Measurements from ENCODE around the gene CLDN16. TPM values are rescaled to one million over a fixed set of nuclear protein-coding genes. Genes with fewer than 3 reads are reported as not detected.

The CLDN16 gene
- not detected for total RNA-seq

- no peak within 1 kb of the TSS for H3K4me3 ChIP-seq
- DNase-seq (ENCODE audit: low spot score in 2 of 2), result no peak
- no peak within 1 kb of the TSS for H3K27ac ChIP-seq
- no peaks in the 10 kb centered on the region for H3K36me3 ChIP-seq
- no peak for TF ChIP-seq CTCF (IDR thresholded peaks at IDR 0.05)
- intact Hi-C loops (cut with DNase I), result no loop called here
- no peaks in the 10 kb centered on the region for H3K4me1 ChIP-seq
- no peaks in the 10 kb centered on the region for H3K9me3 ChIP-seq
- no peaks in the 10 kb centered on the region for H3K27me3 ChIP-seq
These were observed at the start of gene CLDN16 for GRCh38 chr3:190387578-190388213. TSS of gene CLDN16 (plus strand) at chr3:190388163. CDS start at chr3:190388330, 167 bp downstream.

- no peaks in the 10 kb centered on the region for H3K27me3 ChIP-seq
- DNase-seq (ENCODE audit: low spot score in 2 of 2), result no peak
- no peak for TF ChIP-seq CTCF (IDR thresholded peaks at IDR 0.05)
- no peaks in the 10 kb centered on the region for H3K36me3 ChIP-seq
- H3K4me3 ChIP-seq, result no peak overlapping the region
- no peak overlapping the region for H3K27ac ChIP-seq
- intact Hi-C loops (cut with DNase I), result no loop called here
- no peaks in the 10 kb centered on the region for H3K9me3 ChIP-seq
- H3K4me1 ChIP-seq, result no peaks in the 10 kb centered on the region
These were observed 49.2 kb upstream of the CLDN16 start for GRCh38 chr3:190338717-190339116.

GRCh38 chr3:190339130-190339529 lies 48.8 kb upstream of the CLDN16 start:
- no peak for TF ChIP-seq CTCF (IDR thresholded peaks at IDR 0.05)
- DNase-seq (ENCODE audit: low spot score in 2 of 2), result no peak
- Histone ChIP-seq H3K27me3 (no peaks in the 10 kb centered on the region), H3K4me3 (no peak overlapping the region), H3K36me3 (no peaks in the 10 kb centered on the region), H3K4me1 (no peaks in the 10 kb centered on the region), H3K27ac (no peak overlapping the region), H3K9me3 (no peaks in the 10 kb centered on the region)
- intact Hi-C loops (cut with DNase I), result no loop called here

GRCh38 chr3:190340071-190340470 lies 47.9 kb upstream of the CLDN16 start:
- TF ChIP-seq CTCF (IDR thresholded peaks at IDR 0.05), result no peak
- Histone ChIP-seq H3K27ac (no peak overlapping the region), H3K36me3 (no peaks in the 10 kb centered on the region), H3K4me3 (no peak overlapping the region), H3K9me3 (no peaks in the 10 kb centered on the region), H3K4me1 (no peaks in the 10 kb centered on the region), H3K27me3 (no peaks in the 10 kb centered on the region)
- DNase-seq (ENCODE audit: low spot score in 2 of 2), result no peak
- intact Hi-C loops (cut with DNase I), result no loop called here

GRCh38 chr3:190345027-190345821 lies 42.7 kb upstream of the CLDN16 start:
- Histone ChIP-seq H3K9me3 (no peaks in the 10 kb centered on the region), H3K4me1 (no peaks in the 10 kb centered on the region), H3K27ac (no peak overlapping the region), H3K27me3 (no peaks in the 10 kb centered on the region), H3K36me3 (no peaks in the 10 kb centered on the region), H3K4me3 (no peak overlapping the region)
- DNase-seq (ENCODE audit: low spot score in 2 of 2), result no peak
- no peak for TF ChIP-seq CTCF (IDR thresholded peaks at IDR 0.05)
- intact Hi-C loops (cut with DNase I), result no loop called here

Measured in ascending aorta (tissue), 2 donors.